Astrocyte (in vitro differentiated cells and primary cell): ENCODE measurements around the gene VPS8. TPM values are rescaled to one million over a fixed set of nuclear protein-coding genes. Genes with fewer than 3 reads are reported as not detected.

Experiments
- DNase-seq: peaks from one replicate; pipeline ENCODE4 v3.0.0-alpha.2; 2010; ENCODE audit warnings: low read depth
- FAIRE-seq: peaks from 2 replicates; lab custom pipeline; 2011; peaks lifted over from hg19 to GRCh38; lab: Jason Lieb, UNC
- H2AFZ ChIP-seq: 2 replicates; pipeline ENCODE4 v1.6.0; 2012; ENCODE audit warnings: low read depth, low read length, inconsistent platforms
- H3K27ac ChIP-seq: 2 replicates; pipeline ENCODE4 v1.5.1; 2011; ENCODE audit warnings: low read depth, low read length, inconsistent platforms
- H3K27me3 ChIP-seq: 2 replicates; pipeline ENCODE4 v1.6.0; 2011; ENCODE audit warnings: low read length, inconsistent platforms; ENCODE audit not compliant: insufficient read depth
- H3K36me3 ChIP-seq: 2 replicates; pipeline ENCODE4 v1.5.1; 2011; ENCODE audit warnings: low read length, inconsistent platforms; ENCODE audit not compliant: insufficient read depth
- H3K4me1 ChIP-seq: 2 replicates; pipeline ENCODE4 v1.5.1; 2011; ENCODE audit warnings: low read length, inconsistent platforms; ENCODE audit not compliant: insufficient read depth
- H3K4me2 ChIP-seq: 2 replicates; pipeline ENCODE4 v1.6.0; 2012; ENCODE audit warnings: low read length, inconsistent platforms
- H3K4me3 ChIP-seq: 2 replicates; pipeline ENCODE4 v1.5.1; 2011; ENCODE audit warnings: low read depth, mild to moderate bottlenecking, low read length, inconsistent platforms; ENCODE audit not compliant: insufficient read depth
- H3K79me2 ChIP-seq: 2 replicates; pipeline ENCODE4 v1.6.0; 2012; ENCODE audit warnings: mild to moderate bottlenecking, low read length, inconsistent platforms; ENCODE audit not compliant: insufficient read depth
- H3K9ac ChIP-seq: 2 replicates; pipeline ENCODE4 v1.6.0; 2012; ENCODE audit warnings: mild to moderate bottlenecking, low read length, inconsistent platforms
- H3K9me3 ChIP-seq: 2 replicates; pipeline ENCODE4 v1.5.1; 2012; ENCODE audit warnings: low read depth, mild to moderate bottlenecking, low read length, inconsistent platforms; ENCODE audit not compliant: insufficient read depth
- H4K20me1 ChIP-seq: 2 replicates; pipeline ENCODE4 v1.6.0; 2012; ENCODE audit warnings: low read length, inconsistent platforms; ENCODE audit not compliant: insufficient read depth
- H3K27ac Mint-ChIP-seq: one replicate; pipeline ENCODE4 v1.8.0; 2021; ENCODE audit warnings: mild to moderate bottlenecking, mixed read lengths; ENCODE audit not compliant: unreplicated experiment
- H3K27me3 Mint-ChIP-seq: one replicate; pipeline ENCODE4 v1.8.0; 2021; ENCODE audit warnings: low read depth, mixed read lengths; ENCODE audit not compliant: unreplicated experiment
- H3K36me3 Mint-ChIP-seq: one replicate; pipeline ENCODE4 v1.8.0; 2021; ENCODE audit warnings: low read depth, mixed read lengths; ENCODE audit not compliant: unreplicated experiment
- H3K4me1 Mint-ChIP-seq: one replicate; pipeline ENCODE4 v1.8.0; 2021; ENCODE audit warnings: low read depth, mixed read lengths; ENCODE audit not compliant: unreplicated experiment
- H3K4me3 Mint-ChIP-seq: one replicate; pipeline ENCODE4 v1.8.0; 2021; ENCODE audit warnings: mild to moderate bottlenecking, moderate library complexity, mixed read lengths; ENCODE audit not compliant: unreplicated experiment
- H3K9me3 Mint-ChIP-seq: one replicate; pipeline ENCODE4 v1.8.0; 2021; ENCODE audit warnings: mild to moderate bottlenecking, mixed read lengths; ENCODE audit not compliant: unreplicated experiment
- CTCF ChIP-seq: IDR thresholded peaks from 2 replicates; pipeline ENCODE4 v1.5.1; 2011; ENCODE audit warnings: low read depth, mild to moderate bottlenecking, inconsistent platforms, low read length, moderate library complexity; ENCODE audit not compliant: insufficient read depth
- EZH2 ChIP-seq: IDR thresholded peaks from 2 replicates; pipeline ENCODE4 v1.6.1; 2012; ENCODE audit warnings: mild to moderate bottlenecking, low read length, inconsistent platforms; ENCODE audit not compliant: insufficient read depth
- total RNA-seq: library from RNA; stranded (reverse); gene quantifications from 2 replicates; pipeline ENCODE4 v1.2.1, GENCODE V29; 2021

The VPS8 gene
- total RNA-seq, 1 donor from 2014 or later: 40.7 TPM

DNA sequence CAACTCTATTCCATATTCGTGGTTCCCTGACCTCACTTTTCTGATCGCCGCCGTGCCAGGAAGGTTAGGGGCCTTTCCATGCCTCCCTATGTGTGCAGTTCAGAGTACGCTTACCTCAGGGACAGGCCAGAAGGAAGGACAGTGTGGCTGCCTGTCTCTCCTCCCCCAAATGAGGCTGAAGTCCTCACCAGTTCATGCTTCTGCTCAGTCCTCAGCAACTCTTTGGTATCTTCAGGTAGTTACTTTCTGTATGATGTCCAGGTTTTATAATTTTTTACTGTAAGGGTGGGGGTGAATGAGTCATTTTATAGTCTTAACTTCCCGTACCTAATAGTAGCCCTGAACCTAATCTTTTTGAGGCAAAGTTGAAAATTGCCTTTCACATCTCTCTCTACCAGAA lies 98.7 kb downstream of the VPS8 start:
- Histone ChIP-seq H3K27me3 (no peaks in the 10 kb centered on the region), H3K36me3 (no peaks in the 10 kb centered on the region), H4K20me1 (no peaks in the 10 kb centered on the region), H3K4me2 (no peak overlapping the region), H3K9ac (no peak overlapping the region), H3K4me3 (no peak overlapping the region), H3K9me3 (no peaks in the 10 kb centered on the region), H3K4me1 (no peaks in the 10 kb centered on the region), H3K79me2 (no peaks in the 10 kb centered on the region), H3K27ac (no peak overlapping the region), H2AFZ (no peak overlapping the region)
- no peak overlapping the region for H3K4me3 Mint-ChIP-seq
- H3K36me3 Mint-ChIP-seq: peaks cover 20% of the 10 kb centered on the region
- H3K9me3 Mint-ChIP-seq: no peaks in the 10 kb centered on the region
- DNase-seq: no peak
- no peak for TF ChIP-seq CTCF
- no peak for TF ChIP-seq EZH2
- H3K27ac Mint-ChIP-seq: no peak overlapping the region
- peaks cover 20% of the 10 kb centered on the region for H3K4me1 Mint-ChIP-seq
- H3K27me3 Mint-ChIP-seq: no peaks in the 10 kb centered on the region
- FAIRE-seq: no peak

GRCh38 chr3:184911570-184911969 lies 99.6 kb downstream of the VPS8 start:
- Histone ChIP-seq H3K27me3 (no peaks in the 10 kb centered on the region), H3K4me1 (no peaks in the 10 kb centered on the region), H3K4me3 (no peak overlapping the region), H3K36me3 (no peaks in the 10 kb centered on the region), H3K79me2 (no peaks in the 10 kb centered on the region), H3K4me2 (no peak overlapping the region), H3K9me3 (no peaks in the 10 kb centered on the region), H4K20me1 (no peaks in the 10 kb centered on the region), H3K9ac (no peak overlapping the region), H3K27ac (no peak overlapping the region), H2AFZ (no peak overlapping the region)
- peaks cover 19% of the 10 kb centered on the region for H3K4me1 Mint-ChIP-seq
- H3K36me3 Mint-ChIP-seq: peaks cover 24% of the 10 kb centered on the region
- H3K27ac Mint-ChIP-seq: no peak overlapping the region
- no peaks in the 10 kb centered on the region for H3K27me3 Mint-ChIP-seq
- H3K4me3 Mint-ChIP-seq: no peak overlapping the region
- TF ChIP-seq EZH2 (no peak), CTCF (no peak)
- FAIRE-seq: no peak
- no peak for DNase-seq
- H3K9me3 Mint-ChIP-seq: no peaks in the 10 kb centered on the region

DNA sequence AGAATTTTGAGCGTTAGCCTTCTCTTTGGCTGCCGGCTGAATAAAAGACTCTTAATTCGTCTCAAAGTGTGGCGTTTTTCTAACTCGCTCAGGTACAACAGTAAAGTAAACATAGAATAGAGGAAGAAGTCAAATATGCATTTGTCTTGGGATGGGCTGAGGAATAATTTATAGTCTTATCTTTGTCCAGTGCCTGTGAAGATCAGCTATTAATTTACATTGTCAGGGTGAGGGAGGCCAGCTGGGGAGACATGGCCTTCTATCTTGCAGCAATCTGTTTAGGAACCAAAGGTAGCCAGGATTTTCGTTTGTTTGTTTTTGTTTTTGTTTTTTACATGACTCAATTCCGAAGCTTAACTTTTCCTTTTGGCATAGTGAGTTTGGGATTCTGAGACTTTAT lies 100.2 kb downstream of the VPS8 start:
- FAIRE-seq (no peak), DNase-seq (no peak)
- Histone ChIP-seq H2AFZ (no peak overlapping the region), H3K36me3 (no peaks in the 10 kb centered on the region), H3K27me3 (no peaks in the 10 kb centered on the region), H3K9me3 (no peaks in the 10 kb centered on the region), H3K4me2 (no peak overlapping the region), H3K79me2 (no peaks in the 10 kb centered on the region), H3K4me3 (no peak overlapping the region), H3K27ac (no peak overlapping the region), H3K4me1 (no peaks in the 10 kb centered on the region), H3K9ac (no peak overlapping the region), H4K20me1 (no peaks in the 10 kb centered on the region)
- Mint-ChIP-seq H3K27ac (no peak overlapping the region), H3K4me1 (peaks cover 15% of the 10 kb centered on the region), H3K36me3 (peaks cover 24% of the 10 kb centered on the region), H3K9me3 (no peaks in the 10 kb centered on the region), H3K27me3 (no peaks in the 10 kb centered on the region), H3K4me3 (no peak overlapping the region)
- TF ChIP-seq EZH2: no peak
- TF ChIP-seq CTCF: no peak
